SK-N-SH (cell line): ENCODE results near the gene UNC45A. TPM values are rescaled to one million over a fixed set of nuclear protein-coding genes. Genes with fewer than 3 reads are reported as not detected.

ENCODE experiments used
- CTCF ChIA-PET: fragments of 300-600, 350-600 bp; formaldehyde crosslinking; extraction: SDS; loops from one replicate; lab custom pipeline; 2021; lab: Yijun Ruan, JAX
- POLR2A ChIA-PET: fragments of 350-600 bp; sonication (Branson Sonifier 250); formaldehyde crosslinking; extraction: SDS; loops from one replicate; lab custom pipeline; 2020; ENCODE audit warnings: antibody characterized with exemption, inconsistent platforms; lab: Yijun Ruan, JAX
- DNase-seq: peaks from one replicate; pipeline ENCODE4 v3.0.0; 2012
- H2AFZ ChIP-seq: fragments of 200-600 bp; sonication (generic); 2 replicates; pipeline ENCODE4 v1.8.1; 2016; ENCODE audit warnings: antibody characterized with exemption, mild to moderate bottlenecking, low read depth
- H3F3A ChIP-seq: fragments of 200-600 bp; sonication (generic); replicated peaks from 2 replicates; pipeline ENCODE3; 2016; ENCODE audit warnings: antibody characterized with exemption, mild to moderate bottlenecking; ENCODE audit not compliant: insufficient read depth
- H3K27ac ChIP-seq, 2 experiments: fragments of 200-500 bp in 1 of 2; fragments of 200-600 bp in 1 of 2; sonication (Bioruptor generic) in 1 of 2; sonication (generic), shearing (Covaris generic) in 1 of 2; 2 replicates each; pipeline versions ENCODE4 v1.5.1 to v1.6.1; 2014 to 2016; ENCODE audit warnings: low read depth in 2 of 2, inconsistent platforms in 1 of 2, low read length in 1 of 2, mild to moderate bottlenecking in 1 of 2, mixed read lengths in 1 of 2
- H3K27me3 ChIP-seq: fragments of 200-600 bp; sonication (generic), shearing (Covaris generic); 2 replicates; pipeline ENCODE4 v1.6.1; 2016; ENCODE audit warnings: mixed run types; ENCODE audit not compliant: insufficient read depth
- H3K36me3 ChIP-seq, 2 experiments: fragments of 200-500 bp in 1 of 2; fragments of 200-600 bp in 1 of 2; sonication (Bioruptor generic) in 1 of 2; sonication (generic) in 1 of 2; replicated peaks in 1 of 2; 2 replicates each; pipeline versions ENCODE3 to v1.5.1; 2014 to 2016; ENCODE audit warnings: low read length in 1 of 2, mild to moderate bottlenecking in 1 of 2; ENCODE audit not compliant: insufficient read depth in 2 of 2, control insufficient read depth in 1 of 2
- H3K4me1 ChIP-seq, 2 experiments: fragments of 200-500 bp in 1 of 2; fragments of 200-600 bp in 1 of 2; sonication (Bioruptor generic) in 1 of 2; sonication (generic), shearing (Covaris generic) in 1 of 2; 2 replicates each; pipeline versions ENCODE4 v1.5.1 to v1.6.1; 2014 to 2016; ENCODE audit warnings: low read depth in 1 of 2, low read length in 1 of 2, mixed run types in 1 of 2; ENCODE audit not compliant: insufficient read depth in 2 of 2, control insufficient read depth in 1 of 2
- H3K4me2 ChIP-seq: fragments of 200-600 bp; sonication (generic), shearing (Covaris generic); 2 replicates; pipeline ENCODE4 v1.6.1; 2017; ENCODE audit warnings: mixed run types
- H3K4me3 ChIP-seq, 2 experiments: fragments of 200-500 bp in 1 of 2; fragments of 200-600 bp in 1 of 2; sonication (Bioruptor generic) in 1 of 2; sonication (generic), shearing (Covaris generic) in 1 of 2; 2 replicates each; pipeline versions ENCODE4 v1.5.1 to v1.8.1; 2014 to 2016; ENCODE audit warnings: low read depth in 2 of 2, inconsistent platforms in 1 of 2, low read length in 1 of 2, mild to moderate bottlenecking in 1 of 2, mixed read lengths in 1 of 2, moderate library complexity in 1 of 2
- H3K79me2 ChIP-seq: fragments of 200-600 bp; sonication (generic); 2 replicates; pipeline ENCODE4 v1.8.1; 2017; ENCODE audit warnings: mild to moderate bottlenecking; ENCODE audit not compliant: insufficient read depth
- H3K9ac ChIP-seq: fragments of 200-600 bp; sonication (generic); 2 replicates; pipeline ENCODE4 v1.6.1; 2017; ENCODE audit warnings: mixed run types
- H3K9me2 ChIP-seq: fragments of 200-600 bp; sonication (generic); 2 replicates; pipeline ENCODE4 v1.6.1; 2017; ENCODE audit warnings: mixed run types
- H3K9me3 ChIP-seq: fragments of 200-600 bp; sonication (generic); 2 replicates; pipeline ENCODE4 v1.6.1; 2017; ENCODE audit warnings: mixed run types, mild to moderate bottlenecking, moderate library complexity
- H4K20me1 ChIP-seq: fragments of 200-600 bp; sonication (generic); 2 replicates; pipeline ENCODE4 v1.6.1; 2017; ENCODE audit warnings: mild to moderate bottlenecking, mixed run types; ENCODE audit not compliant: insufficient read depth
- FOXJ3 ChIP-seq: sonication (generic); formaldehyde crosslinking; IDR thresholded peaks from 2 replicates; pipeline ENCODE4 v1.5.1; 2020; ENCODE audit warnings: mild to moderate bottlenecking, missing genetic modification reagents
- MEF2A ChIP-seq: IDR thresholded peaks from 2 replicates; pipeline ENCODE4 v1.4.0; 2012; ENCODE audit warnings: low read depth, borderline replicate concordance
- MXI1 ChIP-seq: IDR thresholded peaks from 2 replicates; pipeline ENCODE4 v1.6.1; 2012; ENCODE audit warnings: mild to moderate bottlenecking, low read depth, low read length, improper control_type of control experiment
- WGBS: methylation state at CpG from one replicate; pipeline ENCODE4 v1.1.6; 2017; ENCODE audit warnings: low lambda C conversion rate; 5-methylcytosine and 5-hydroxymethylcytosine counted together
- polyA plus RNA-seq, 3 experiments: library from polyadenylated mRNA; depleted of rRNA; stranded (reverse); fragments of >200 nt; gene quantifications; 2 replicates each; pipeline ENCODE4 v1.2.3, GENCODE V29; 2012
- TF ChIP-seq, protein P1 (sequence below): fragments of 200-600 bp; sonication (generic); IDR thresholded peaks from 2 replicates; pipeline ENCODE4 v1.6.1; 2017; ENCODE audit warnings: antibody characterized with exemption, mild to moderate bottlenecking, moderate library complexity

The UNC45A gene
- polyA plus RNA-seq, 1 of the 3 experiments (the other 2 are of a cell fraction) = 85.1 TPM

DNA sequence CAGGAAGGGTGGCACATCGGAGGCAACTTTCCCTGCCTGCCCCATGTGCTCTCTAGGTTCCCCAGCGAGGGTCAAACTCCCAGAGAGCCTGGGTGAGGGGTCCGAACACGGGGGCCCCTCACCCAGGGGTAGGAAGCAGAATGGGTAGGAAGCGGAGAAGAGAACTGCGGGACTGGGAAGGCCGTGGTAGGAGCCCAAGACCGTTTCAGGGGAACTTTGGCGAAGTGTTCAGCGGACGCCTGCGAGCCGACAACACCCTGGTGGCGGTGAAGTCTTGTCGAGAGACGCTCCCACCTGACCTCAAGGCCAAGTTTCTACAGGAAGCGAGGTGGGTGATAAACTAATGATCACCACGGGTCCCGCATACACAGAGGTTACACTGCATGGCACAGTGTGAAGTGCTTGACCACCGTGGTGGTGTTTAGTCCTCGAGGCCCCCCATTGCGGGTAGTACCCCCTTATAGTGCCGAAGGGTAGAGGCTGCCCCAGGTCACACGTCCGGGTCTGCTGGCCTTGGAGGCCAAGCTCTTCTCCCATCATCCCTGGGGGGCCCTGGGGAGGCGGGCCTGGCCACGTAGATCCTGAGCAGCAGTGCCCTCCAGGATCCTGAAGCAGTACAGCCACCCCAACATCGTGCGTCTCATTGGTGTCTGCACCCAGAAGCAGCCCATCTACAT lies 42.4 kb upstream of the UNC45A start:
- Histone ChIP-seq H3K27ac (no peak overlapping the region), H4K20me1 (no peaks in the 10 kb centered on the region), H3K9ac (no peak overlapping the region), H2AFZ (no peak overlapping the region), H3K4me3 (no peak overlapping the region), H3K9me3 (no peaks in the 10 kb centered on the region), H3K36me3 (no peaks in the 10 kb centered on the region), H3K9me2 (no peaks in the 10 kb centered on the region), H3K4me2 (no peak overlapping the region), H3K4me1 (peaks cover 0 to 8% of the 10 kb centered on the region in 2 experiments; a peak in 1 of 4 replicates), H3F3A (no peaks in the 10 kb centered on the region), H3K79me2 (no peaks in the 10 kb centered on the region), H3K27me3 (no peaks in the 10 kb centered on the region)
- 85% methylated on average over 23 of the region's 29 CpGs for WGBS
- CTCF ChIA-PET = interaction anchor here (0.8 to 6.4 kb wide), 4 partner anchors 10 to 246 kb away, joined by 3 to 93 read pairs (median 7); partner anchors contain the start of genes HDDC3, MAN2A2 and UNC45A
- no peak for DNase-seq
- TF ChIP-seq MXI1 (no peak), MEF2A (no peak)
- POLR2A ChIA-PET = no interaction called here

DNA sequence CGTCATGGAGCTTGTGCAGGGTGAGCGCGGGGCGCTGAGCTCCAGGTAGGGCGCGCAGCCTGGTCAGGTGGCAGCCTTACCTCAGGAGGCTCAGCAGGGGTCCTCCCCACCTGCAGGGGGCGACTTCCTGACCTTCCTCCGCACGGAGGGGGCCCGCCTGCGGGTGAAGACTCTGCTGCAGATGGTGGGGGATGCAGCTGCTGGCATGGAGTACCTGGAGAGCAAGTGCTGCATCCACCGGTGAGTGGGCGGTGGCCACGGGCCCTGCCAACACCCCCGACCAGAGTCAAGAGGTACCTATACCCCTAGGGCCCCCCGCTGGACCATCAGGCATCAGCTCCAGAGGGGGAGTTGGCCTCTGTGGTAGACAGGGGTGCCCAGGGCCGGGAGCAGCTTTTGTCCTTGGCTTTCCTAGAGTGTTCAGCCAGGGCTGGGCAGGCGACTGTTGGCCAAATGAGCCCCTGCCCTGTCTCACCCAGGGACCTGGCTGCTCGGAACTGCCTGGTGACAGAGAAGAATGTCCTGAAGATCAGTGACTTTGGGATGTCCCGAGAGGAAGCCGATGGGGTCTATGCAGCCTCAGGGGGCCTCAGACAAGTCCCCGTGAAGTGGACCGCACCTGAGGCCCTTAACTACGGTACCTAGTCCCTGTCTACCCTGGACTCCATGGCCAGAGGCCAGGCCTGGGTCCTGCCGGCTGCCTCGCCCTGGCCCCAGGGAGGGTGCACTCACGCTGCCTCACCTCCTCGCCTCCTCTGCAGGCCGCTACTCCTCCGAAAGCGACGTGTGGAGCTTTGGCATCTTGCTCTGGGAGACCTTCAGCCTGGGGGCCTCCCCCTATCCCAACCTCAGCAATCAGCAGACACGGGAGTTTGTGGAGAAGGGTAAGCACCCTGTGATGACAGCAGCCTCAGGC lies 41.7 kb upstream of the UNC45A start:
- POLR2A ChIA-PET = no interaction called here
- TF ChIP-seq, protein P1, sequence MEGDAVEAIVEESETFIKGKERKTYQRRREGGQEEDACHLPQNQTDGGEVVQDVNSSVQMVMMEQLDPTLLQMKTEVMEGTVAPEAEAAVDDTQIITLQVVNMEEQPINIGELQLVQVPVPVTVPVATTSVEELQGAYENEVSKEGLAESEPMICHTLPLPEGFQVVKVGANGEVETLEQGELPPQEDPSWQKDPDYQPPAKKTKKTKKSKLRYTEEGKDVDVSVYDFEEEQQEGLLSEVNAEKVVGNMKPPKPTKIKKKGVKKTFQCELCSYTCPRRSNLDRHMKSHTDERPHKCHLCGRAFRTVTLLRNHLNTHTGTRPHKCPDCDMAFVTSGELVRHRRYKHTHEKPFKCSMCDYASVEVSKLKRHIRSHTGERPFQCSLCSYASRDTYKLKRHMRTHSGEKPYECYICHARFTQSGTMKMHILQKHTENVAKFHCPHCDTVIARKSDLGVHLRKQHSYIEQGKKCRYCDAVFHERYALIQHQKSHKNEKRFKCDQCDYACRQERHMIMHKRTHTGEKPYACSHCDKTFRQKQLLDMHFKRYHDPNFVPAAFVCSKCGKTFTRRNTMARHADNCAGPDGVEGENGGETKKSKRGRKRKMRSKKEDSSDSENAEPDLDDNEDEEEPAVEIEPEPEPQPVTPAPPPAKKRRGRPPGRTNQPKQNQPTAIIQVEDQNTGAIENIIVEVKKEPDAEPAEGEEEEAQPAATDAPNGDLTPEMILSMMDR = peak; percentile 29
- TF ChIP-seq FOXJ3 (CRISPR knock-in tag) = no peak
- no peaks in the 10 kb centered on the region for H3K79me2 ChIP-seq
- H4K20me1 ChIP-seq = no peaks in the 10 kb centered on the region
- CTCF ChIA-PET = interaction anchor here (0.8 to 6.4 kb wide), 7 partner anchors 7 to 247 kb away, joined by 3 to 93 read pairs (median 6); partner anchors contain the start of genes FES, HDDC3, MAN2A2 and UNC45A
- DNase-seq = peak; percentile 57
- no peaks in the 10 kb centered on the region for H3K9me2 ChIP-seq
- H3K9ac ChIP-seq = no peak overlapping the region
- H3K4me3 ChIP-seq = no peak overlapping the region
- H3K27me3 ChIP-seq = no peaks in the 10 kb centered on the region
- H2AFZ ChIP-seq = no peak overlapping the region
- no peaks in the 10 kb centered on the region for H3K9me3 ChIP-seq
- WGBS = 93% methylated on average over 24 of the region's 33 CpGs
- no peak overlapping the region for H3K4me2 ChIP-seq
- no peak overlapping the region for H3K27ac ChIP-seq
- H3K36me3 ChIP-seq = no peaks in the 10 kb centered on the region
- H3F3A ChIP-seq = no peaks in the 10 kb centered on the region
- H3K4me1 ChIP-seq = peaks cover 0 to 8% of the 10 kb centered on the region in 2 experiments; a peak in 1 of 4 replicates
